Activated CD4-positive, alpha-beta T cell treated with anti-CD3 and anti-CD28 coated beads for 4 hours (primary cell): ENCODE results near the gene ICOS.

Experiments
- DNase-seq, 2 donors: peaks; one replicate each; pipeline ENCODE4 v3.0.0-alpha.2; 2020

ICOS gene, protein sequence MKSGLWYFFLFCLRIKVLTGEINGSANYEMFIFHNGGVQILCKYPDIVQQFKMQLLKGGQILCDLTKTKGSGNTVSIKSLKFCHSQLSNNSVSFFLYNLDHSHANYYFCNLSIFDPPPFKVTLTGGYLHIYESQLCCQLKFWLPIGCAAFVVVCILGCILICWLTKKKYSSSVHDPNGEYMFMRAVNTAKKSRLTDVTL

DNA sequence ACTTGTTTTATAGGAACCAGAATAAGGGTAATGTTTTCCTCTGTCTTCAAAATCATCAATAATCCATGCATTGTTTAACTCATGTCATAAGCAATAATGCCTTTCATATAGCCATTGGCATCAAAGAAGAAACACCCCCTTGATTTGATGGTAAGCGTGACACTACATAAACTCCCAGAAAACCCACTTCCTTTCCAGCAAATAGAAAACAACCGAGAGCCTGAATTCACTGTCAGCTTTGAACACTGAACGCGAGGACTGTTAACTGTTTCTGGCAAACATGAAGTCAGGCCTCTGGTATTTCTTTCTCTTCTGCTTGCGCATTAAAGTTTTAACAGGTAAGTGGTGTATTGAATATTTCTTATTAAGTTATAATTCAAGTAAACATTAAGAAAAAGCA lies at the start of gene ICOS:
TSS of gene ICOS (plus strand) at position 229 of the 400 bp plus-strand sequence. CDS start at position 281, 52 bp downstream.
- peak in 1 of 2 donors; percentile 61 for DNase-seq

DNA sequence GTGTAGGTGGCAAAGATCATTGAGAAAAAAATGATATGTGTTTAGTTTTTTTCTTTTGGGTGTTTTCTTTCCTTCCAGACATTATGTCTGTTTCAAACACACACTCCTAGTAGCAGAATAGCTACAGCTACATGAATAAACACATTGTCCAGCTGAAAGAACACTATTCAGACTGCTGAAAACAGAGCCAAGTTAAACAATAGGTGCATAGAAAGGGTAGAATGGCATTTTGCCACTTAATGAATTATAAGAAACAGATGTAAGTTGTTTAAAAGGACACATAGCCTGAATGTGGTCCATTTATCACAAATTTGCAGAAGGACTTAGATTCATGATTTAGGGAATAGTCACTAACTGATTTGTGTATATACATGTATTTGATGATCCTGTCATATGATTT lies 48.9 kb upstream of the ICOS start:
- DNase-seq = no peak

DNA sequence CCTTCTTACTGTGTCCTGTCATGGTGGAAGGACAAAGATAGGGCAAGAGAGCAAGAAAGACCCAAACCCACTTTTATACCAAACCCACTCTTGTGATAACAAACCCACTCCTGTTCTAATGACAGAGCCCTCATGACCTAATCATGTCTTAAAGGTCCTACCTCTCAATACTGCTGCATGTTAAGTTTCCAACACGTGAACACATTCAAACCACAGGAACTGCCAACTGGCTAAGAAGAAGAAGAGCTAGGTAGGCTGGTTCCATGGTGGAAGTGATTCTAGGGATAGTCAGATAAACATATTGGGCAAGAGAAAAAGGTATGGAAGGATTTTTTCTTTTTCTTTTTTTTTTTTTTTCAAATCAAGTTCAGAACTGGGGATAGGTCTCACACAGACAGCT lies 47.0 kb upstream of the ICOS start:
- no peak for DNase-seq

DNA sequence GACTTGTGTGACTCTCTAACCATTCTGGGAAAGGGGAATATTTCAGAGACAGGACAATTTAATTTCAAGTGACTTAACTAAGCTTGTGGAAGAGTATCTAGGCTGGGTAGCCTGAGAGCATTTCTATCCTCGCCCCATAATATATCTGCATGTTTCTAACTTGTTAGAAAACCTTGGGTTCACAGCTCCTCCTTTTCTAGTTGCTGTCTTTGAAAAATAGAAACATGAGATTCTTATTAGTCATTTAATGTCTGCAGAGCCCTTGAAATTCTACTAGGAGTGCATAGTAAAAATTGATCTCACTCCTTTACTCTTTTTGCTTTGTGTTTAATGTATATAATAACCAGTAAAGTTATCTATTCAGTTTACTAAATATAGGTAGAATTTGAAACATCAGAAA lies 46.6 kb upstream of the ICOS start:
- no peak for DNase-seq

DNA sequence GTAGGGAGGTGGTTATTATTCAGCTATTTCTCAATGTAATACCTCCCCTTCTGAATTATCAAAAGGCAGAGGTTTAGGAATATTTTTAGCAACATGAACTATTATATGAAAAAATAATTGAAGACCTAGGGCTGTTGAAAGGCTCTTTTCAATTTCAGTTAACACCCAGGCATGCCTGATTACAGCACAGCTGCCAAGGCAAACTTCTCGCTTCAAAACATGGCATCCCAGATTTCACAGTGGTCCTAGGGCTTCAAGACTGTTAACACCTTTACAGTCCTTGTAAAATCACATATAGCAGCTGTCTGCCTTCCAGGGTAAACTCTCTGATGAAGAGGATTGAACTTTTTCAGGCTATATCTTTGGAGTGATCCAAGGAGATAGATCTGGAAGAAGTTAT lies 45.8 kb upstream of the ICOS start:
- DNase-seq = no peak

DNA sequence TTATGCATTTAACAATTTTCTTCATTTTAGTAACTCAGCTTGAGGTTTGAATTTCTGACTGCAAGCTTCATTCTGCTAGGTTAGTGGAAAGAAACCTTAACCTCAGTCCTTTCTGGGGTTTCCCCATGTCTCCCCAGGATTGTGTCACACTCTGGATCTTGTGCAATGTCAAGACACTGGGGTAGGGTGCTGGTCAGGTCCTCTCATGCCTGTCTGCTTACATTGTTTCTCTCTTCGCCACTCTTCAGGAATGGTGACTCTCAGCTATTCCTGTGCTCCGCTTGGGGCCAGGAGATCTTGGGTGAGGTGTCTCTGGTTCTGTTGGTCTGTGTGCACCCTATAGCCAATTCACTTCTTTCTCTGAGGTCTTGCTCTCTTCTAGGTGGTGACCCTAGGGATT lies 45.1 kb upstream of the ICOS start:
- no peak for DNase-seq

DNA sequence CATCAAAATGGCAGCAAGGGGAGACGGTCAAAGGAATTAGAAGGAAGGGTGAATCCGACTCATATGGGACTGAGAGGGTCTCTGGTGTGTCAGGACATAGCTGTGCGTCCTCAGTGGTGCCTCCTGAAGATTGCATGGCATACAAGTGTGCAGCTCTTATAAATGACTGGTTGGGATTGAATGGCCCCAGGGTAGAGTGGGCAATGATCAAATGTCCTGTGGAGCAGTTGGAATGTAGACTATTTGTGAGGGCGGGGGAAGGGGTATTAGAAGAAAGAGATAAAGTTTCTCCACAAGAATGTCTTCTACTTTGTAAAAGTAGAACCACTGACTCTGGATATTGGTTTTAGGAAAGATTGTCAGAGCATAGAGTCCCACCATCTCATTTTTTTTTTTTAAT lies 44.4 kb upstream of the ICOS start:
- no peak for DNase-seq

DNA sequence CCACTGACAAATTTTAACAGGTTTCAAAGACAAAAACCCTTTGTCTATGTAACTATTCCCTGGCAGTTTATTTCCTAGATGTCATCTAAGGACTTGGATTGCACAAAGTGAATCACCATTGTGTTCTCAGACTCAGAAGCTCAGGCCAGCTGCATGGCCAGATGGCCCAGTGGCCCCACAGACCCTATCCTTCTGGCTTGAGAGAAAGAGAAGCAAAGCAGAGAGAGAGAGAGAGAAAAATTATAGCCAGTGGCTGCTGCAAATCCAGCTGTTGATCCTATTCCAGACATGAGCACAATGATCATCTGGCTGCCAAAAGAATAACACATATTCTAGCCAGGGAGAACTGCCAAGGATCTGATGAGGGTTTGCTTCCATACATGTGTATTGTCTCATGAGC lies 43.2 kb upstream of the ICOS start:
- DNase-seq = no peak

DNA sequence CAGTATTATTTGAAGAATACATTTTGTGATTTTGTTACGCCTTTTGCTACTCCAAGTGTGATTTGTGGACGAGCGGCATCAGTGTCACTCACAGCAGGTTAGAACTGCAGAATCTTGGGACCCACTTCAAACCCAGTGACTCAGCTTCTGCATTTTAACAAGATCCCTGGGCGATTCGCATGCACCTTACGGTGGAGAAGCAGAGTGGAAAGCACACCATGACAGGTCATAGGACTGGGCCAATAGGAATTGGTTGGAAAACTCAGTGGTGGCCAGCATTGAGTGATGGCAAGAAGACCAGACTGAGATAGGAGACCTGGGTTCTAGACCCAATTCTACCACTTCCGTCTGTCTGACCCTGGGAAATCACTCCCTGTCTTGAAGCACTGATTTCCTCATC lies 42.7 kb upstream of the ICOS start:
- no peak for DNase-seq

DNA sequence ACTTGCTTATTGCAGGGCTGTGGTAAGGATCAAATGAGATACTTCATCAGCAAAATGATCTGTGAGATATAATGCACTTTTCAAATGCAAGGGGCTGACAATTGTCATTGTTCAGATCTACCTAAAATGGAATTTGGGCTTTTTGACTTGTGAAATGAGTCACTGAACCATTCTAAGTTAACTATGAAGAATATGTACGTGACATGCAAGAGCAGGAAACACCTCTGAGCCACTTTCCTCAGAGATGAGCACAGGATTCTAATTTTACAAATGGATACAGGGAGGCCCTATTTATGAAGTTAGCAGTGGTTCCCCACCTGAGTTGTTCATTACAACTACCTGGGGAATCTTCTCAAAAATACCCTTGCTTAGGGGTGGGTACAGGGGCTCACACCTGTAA lies 42.3 kb upstream of the ICOS start:
- DNase-seq = no peak

DNA sequence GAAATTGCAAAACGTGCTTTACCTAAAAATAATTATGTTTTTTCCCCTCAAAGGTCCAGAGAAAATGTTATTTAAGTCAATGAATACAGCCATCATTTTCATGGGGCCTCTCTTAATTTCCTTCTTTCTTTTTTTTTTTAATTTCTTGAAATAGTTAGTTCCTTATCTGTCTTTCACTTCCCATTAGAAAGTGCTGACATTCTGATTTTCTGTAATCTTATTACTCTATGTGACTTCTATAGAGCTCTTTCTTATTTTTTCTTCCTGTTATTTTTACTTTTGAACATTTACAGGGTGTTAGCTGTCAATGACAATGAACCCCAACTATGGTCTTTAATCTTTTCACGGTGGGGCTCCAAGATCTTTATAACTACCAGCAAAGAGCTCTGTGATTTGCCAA lies 39.0 kb upstream of the ICOS start:
- DNase-seq = no peak

DNA sequence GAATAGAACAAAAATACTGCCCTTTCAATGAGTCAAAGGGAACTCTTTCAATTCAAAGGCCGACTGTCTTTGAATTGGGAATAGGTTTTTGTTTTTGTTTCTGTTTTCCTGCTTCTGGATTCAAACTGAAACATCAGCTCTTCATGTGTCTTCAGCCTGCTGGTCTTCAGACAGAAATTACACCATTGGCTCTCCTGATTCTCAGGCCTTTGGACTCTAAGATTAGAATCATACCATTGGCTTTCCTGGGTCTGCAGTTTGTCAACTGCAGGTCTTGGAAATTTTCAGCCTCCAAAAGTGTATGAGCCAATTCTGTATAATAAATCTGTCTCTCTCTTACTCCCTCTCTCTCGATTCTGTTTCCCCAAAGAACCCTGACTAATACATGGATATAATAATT lies 37.9 kb upstream of the ICOS start:
- DNase-seq = no peak

DNA sequence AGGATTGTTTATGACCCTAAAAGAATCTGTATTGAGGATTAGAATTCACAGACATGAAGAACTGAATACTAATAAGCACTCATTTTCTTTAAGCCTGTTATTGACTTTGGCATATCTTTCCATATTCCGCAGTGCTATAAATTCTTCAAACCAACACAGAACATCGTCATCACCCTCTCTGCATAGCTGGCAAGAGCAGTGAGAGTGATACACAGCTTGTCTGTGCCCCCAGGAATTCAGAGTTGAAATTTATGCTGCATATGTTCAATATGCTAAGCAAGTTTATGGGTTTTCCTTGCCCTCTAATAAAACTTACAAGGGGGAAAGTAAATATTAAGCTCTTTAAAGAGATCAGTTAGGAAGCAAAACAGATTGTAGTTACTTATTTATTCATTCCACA lies 36.3 kb upstream of the ICOS start:
- no peak for DNase-seq

DNA sequence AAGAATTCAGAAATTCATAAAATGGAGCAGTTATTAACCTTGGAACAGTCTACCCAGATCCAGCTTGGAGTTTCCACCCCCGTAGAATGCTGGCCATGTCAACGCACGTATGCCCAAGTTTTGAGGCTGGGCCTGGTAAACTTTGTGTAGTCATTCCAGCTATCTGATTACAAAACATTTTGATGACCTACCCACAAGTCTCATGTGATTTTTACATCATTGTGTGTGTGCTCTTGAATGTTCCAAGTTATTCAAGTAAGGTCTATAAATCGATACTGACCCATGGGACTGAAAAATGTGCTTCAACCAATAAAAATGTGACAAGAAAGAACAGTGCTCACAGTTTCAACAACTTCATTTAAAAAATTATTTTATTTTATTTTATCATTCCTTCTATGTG lies 32.5 kb upstream of the ICOS start:
- no peak for DNase-seq

DNA sequence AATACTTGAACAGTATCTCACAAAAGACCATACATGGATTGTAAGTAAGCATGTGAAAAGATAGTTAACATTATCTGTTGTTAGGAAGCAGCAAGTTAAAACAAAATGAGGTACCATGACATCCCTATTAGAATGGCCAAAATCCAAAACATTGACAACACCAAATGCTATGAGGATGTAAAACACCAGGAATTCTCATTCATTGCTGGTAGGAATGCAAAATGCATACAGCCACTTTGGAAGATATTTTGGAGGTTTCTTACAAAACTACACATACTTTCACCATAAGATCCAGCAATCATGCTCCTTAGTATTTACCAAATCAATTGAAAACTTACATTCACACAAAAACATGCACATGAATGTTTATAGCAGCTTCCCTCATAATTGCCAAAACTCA lies 30.9 kb upstream of the ICOS start:
- DNase-seq = no peak

DNA sequence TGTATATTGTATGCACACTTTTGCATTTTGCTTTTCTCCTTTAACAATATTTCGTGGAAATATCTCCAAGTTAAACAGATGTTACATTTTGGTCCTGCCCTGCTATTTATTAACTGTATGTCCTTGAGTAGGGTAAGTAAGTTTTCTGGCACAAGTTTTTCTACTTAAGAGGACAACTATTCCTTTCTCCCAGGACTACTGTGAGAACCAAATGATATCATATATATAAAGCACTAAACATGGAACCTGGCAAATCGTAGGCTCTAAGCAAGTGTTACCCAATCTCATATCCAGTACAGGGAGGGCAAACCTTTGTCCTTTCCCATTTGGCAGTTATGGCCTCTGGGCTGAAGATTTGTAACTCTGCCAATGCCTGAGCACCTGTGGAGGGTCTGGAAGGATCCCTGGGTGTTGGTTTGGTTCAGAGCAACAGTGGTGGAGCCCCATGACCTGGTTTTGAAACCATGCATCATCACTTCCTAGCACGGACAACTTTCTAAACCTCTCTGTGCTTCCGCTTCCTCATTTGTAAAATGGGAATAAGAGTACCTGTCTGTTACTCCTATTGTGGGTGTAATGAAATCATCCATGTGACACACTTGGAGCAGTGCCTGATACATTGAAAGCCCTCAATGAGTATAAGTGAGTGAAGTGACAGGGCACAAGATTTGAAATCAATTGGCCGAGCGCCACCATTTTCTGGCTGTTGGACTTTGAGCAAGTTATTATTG lies 28.3 kb upstream of the ICOS start:
- no peak for DNase-seq

DNA sequence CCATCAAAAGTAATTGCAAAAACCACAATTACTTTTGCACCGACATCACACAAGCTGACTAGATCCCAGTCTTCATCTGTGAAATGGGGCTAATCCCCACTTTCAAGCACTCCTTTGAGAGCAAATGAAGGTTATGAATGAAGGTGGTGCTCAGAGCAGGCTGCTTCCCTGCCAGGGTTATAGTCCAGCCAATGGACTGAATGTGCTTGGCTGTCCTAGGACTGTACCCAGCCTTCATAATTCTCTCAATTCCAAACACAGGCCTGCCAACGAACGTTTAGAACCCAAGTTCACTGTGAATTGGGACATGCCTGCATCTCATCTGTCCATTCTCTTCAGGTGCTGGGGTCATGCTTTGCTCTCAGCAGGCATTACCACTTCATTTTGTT lies 27.8 kb upstream of the ICOS start:
- no peak for DNase-seq

DNA sequence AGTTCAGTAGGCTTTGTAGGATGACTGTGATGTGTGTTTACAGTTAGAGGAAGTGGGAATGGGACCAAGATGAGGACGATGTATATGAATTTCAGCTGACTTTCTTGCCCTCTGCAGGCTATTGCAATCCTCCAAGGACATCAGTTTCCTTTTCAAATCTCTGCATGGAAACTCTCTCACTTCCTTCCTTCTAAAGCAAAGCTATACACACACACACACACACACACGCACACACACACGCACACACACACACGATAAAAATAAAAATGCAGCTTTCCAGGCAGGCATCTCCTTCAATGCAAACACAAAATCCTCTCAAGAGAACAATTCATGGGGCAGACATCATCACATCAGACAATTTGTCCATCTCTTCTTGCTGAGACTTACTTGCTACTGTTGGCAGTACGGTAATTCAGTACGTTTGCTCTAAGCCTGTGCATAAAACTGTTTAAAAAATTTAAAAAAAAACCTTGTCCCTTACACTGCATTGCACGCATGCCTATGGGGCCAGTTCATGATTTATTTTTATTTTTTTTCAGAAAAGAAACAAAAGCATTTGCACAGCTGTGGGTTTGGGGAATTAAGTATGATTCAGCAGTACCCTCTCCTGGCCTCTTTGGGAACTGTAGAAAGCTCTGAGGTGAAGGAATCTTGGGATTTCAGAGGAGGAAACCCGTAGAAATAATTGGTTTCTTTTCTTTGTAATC lies 27.1 kb upstream of the ICOS start:
- DNase-seq = peak in 1 of 2 donors; percentile 52

DNA sequence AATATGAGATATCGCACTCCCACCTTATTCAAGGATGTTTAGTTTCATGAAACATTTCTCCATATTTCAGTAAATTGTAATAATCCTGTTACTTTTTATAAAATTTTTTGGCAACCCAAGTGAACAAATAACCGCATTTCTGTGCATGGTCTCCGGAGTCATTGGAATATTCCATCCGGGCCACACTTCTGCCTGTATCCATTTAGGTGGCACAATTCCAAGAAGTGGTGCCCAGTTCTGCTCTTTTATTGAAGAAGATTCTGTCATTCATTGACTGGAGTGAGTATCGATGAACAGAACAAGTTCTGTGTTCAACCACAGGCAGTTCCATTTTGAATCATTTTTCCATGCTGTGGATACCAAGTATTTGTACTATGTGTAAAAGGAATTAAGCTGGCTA lies 26.6 kb upstream of the ICOS start:
- DNase-seq = no peak

DNA sequence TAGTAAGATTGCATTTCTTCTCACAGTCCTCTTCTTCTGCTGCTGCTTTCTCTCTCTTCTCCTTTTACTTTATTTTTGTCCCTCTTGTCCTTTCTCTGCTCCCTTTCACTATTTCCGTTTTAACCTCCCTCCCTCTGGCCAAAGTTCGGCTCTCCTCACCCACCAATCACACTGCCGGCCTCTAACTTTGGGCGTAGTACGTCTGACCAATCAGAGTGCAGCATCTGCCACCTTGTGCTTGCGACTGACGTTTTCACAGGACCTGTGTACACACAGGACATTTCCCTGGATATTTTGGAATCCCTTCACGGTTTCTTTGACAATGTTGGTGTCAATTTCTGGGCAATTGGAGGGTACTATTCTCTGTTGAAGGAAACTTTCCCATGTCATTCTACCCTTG lies 22.6 kb upstream of the ICOS start:
- DNase-seq = no peak

DNA sequence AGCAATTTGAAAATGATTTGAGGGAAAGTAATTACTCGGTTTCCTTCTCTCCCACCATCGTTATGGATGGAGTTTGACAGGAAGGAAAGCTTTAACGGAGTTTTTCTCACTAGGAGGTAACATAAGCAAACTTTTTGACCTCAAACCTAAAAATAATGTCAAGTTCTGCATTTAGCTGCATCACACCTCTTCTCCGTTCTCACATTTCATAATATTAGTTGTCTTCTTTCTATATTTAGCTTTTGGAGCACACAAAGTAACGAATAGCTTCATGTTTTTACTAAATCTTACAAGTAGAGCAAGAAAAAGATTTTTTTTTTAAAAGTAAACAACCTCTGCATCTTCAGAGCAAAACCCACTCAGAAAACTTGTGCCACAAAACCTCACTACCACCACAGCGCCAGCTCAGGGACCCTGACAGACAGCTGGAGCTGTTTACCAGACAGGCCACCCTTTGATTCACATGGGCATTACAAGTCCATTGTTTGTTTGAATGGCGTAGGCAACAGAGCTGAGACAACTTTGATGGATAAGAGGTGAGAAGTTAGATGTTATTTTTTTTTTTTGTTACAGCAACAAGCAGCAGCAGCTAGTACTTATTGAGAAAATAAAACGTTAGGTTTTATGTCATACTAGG lies 21.9 kb upstream of the ICOS start:
- DNase-seq = no peak

DNA sequence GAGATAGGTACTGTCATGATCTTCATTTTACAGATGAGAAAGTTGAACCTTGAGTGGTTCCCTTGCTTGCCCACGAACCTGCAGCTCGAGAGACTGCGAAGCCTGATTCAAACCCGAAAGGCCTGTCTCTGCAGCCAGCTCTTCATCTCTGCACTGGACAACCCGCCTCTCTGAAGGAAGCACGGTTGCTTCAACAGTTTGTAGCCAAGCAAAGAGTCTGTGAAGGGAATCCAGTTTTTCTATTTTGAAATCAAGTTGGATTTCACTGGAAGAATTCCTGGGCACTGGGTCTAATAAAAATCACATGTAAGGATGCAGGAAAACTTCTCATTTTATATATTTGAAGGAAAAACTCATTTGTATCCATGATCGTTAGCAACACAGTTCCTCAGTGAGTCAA lies 21.3 kb upstream of the ICOS start:
- no peak for DNase-seq

DNA sequence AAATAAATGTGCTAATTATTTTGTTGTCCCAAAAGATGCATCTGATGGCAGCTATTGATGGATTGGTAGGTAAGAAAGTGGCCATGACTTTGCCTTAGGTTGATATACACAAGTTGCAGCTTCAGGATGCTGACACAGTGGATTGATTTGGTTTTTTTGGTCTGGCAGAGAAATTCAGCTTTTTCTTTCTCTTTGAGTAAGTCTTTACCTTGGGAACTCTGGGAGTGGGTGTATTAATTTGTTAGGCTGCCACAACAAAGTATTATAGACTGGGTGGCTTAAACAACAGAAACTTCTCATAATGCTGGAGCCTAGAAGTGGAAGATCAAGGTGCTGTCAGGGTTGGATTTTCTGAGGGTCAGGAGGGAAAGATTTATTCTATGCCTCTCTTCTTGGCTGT lies 19.8 kb upstream of the ICOS start:
- DNase-seq = no peak

DNA sequence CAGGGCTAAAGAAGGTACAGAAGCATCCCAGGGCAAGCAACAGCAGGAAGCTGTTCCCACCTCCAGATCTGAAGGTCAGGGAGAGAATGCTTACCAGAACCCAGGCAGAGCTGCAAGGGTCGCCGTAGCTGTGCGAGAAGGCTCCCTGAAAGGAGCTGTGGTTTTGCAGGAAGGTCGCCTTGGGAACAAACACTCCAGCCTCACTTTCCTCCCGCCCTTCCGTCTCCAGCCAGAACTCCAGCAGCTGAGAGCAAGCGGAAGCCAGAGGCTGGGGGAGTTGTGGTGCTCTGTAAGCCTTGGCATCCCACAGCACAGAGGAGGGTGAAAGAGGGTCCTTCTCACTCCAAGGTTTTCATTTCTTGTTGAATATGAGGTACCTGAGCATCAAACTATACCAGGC lies 18.3 kb upstream of the ICOS start:
- DNase-seq = no peak
